Stimulated activated naive CD8-positive, alpha-beta T cell treated with anti-CD3 and anti-CD28 coated beads, Interleukin-15, amount 100 ng/mL, for 72 hours (primary cell): ENCODE measurements around the gene SESN1.

Experiments used
- ATAC-seq: fragments of 150-1000 bp; cut with Tn5 transposase; 2 replicates; pipeline ENCODE4 v1.10.0; 2021; ENCODE audit warnings: mild to moderate bottlenecking, moderate library complexity
- DNase-seq, 2 donors: peaks; one replicate each; pipeline ENCODE4 v3.0.0; 2021 to 2022
- H3K27ac Mint-ChIP-seq, 2 donors: one replicate each; pipeline ENCODE4 v1.8.0; 2022; ENCODE audit warnings: mild to moderate bottlenecking in 2 of 2, mixed read lengths in 2 of 2, moderate library complexity in 2 of 2
- H3K27me3 Mint-ChIP-seq: one replicate; pipeline ENCODE4 v1.8.0; 2022; ENCODE audit warnings: mixed read lengths
- H3K4me1 Mint-ChIP-seq: one replicate; pipeline ENCODE4 v1.8.0; 2022; ENCODE audit warnings: mild to moderate bottlenecking, mixed read lengths
- H3K4me3 Mint-ChIP-seq, 2 donors: one replicate each; pipeline ENCODE4 v1.8.0; 2022; ENCODE audit warnings: mild to moderate bottlenecking in 2 of 2, mixed read lengths in 2 of 2, moderate library complexity in 1 of 2
- H3K9me3 Mint-ChIP-seq, 2 donors: one replicate each; pipeline ENCODE4 v1.8.0; 2022; ENCODE audit warnings: mixed read lengths in 2 of 2

Gene SESN1

GRCh38 chr6:108941859-108942258 is 152.8 kb downstream of the SESN1 start:
- ATAC-seq (no peak), DNase-seq (no peak)
- peaks cover 0 to 7% of the 10 kb centered on the region in 2 donors for H3K9me3 Mint-ChIP-seq
- H3K27ac Mint-ChIP-seq = no peak overlapping the region
- peaks cover 44% of the 10 kb centered on the region for H3K4me1 Mint-ChIP-seq
- H3K4me3 Mint-ChIP-seq = no peak overlapping the region
- no peaks in the 10 kb centered on the region for H3K27me3 Mint-ChIP-seq

GRCh38 chr6:108941281-108941680 is 153.4 kb downstream of the SESN1 start:
- no peak for DNase-seq
- Mint-ChIP-seq H3K4me1 (peaks cover 41% of the 10 kb centered on the region), H3K9me3 (peaks cover 0 to 7% of the 10 kb centered on the region in 2 donors), H3K4me3 (no peak overlapping the region), H3K27ac (no peak overlapping the region), H3K27me3 (no peaks in the 10 kb centered on the region)
- no peak for ATAC-seq

GRCh38 chr6:108940741-108941140 is 153.9 kb downstream of the SESN1 start:
- peaks cover 0 to 7% of the 10 kb centered on the region in 2 donors for H3K9me3 Mint-ChIP-seq
- DNase-seq (no peak), ATAC-seq (no peak)
- no peak overlapping the region for H3K27ac Mint-ChIP-seq
- H3K4me1 Mint-ChIP-seq = peaks cover 37% of the 10 kb centered on the region
- no peak overlapping the region for H3K4me3 Mint-ChIP-seq
- no peaks in the 10 kb centered on the region for H3K27me3 Mint-ChIP-seq

GRCh38 chr6:108937170-108937569 is 157.5 kb downstream of the SESN1 start:
- ATAC-seq = no peak

More at GRCh38 chr6:108937170-108937569, 157.5 kb downstream of the SESN1 start:
- H3K27ac Mint-ChIP-seq = no peak overlapping the region
- H3K4me3 Mint-ChIP-seq = no peak overlapping the region
- peaks cover 15% of the 10 kb centered on the region for H3K4me1 Mint-ChIP-seq
- no peak for DNase-seq
- peaks cover 0 to 8% of the 10 kb centered on the region in 2 donors for H3K9me3 Mint-ChIP-seq
- H3K27me3 Mint-ChIP-seq = no peaks in the 10 kb centered on the region
